Suppressor macrophage treated with lipopolysaccharide for 1 hour (primary cell): ENCODE measurements around the gene ZBTB11.
A peak's percentile ranks its signal among the peaks of the same experiment; 100 is the strongest.
"Not testable (repeated sequence)": the region's sequence is repeated elsewhere in the genome, so short reads cannot be mapped to it uniquely, and the experiment has no call there.

Experiments
- DNase-seq, 3 donors: peaks; one replicate each; pipeline ENCODE4 v3.0.0-alpha.2; 2020 to 2022

The ZBTB11 gene

GRCh38 chr3:101641397-101642115, 35.4 kb downstream of the ZBTB11 start:
- DNase-seq = not testable (repeated sequence)

GRCh38 chr3:101640256-101640655, 36.7 kb downstream of the ZBTB11 start:
- no peak for DNase-seq

GRCh38 chr3:101639280-101639963, 37.5 kb downstream of the ZBTB11 start:
- no peak for DNase-seq

GRCh38 chr3:101638261-101638745, 38.6 kb downstream of the ZBTB11 start:
- no peak for DNase-seq

- DNase-seq = no peak
These were observed 39.5 kb downstream of the ZBTB11 start for GRCh38 chr3:101637451-101637850.

- peak; percentile 53 to 79 (median 62) for DNase-seq
These were observed 40.8 kb downstream of the ZBTB11 start for GRCh38 chr3:101635954-101636798.

- no peak for DNase-seq
These were observed 41.6 kb downstream of the ZBTB11 start for GRCh38 chr3:101635345-101635744.

- DNase-seq = no peak
These were observed 42.2 kb downstream of the ZBTB11 start for GRCh38 chr3:101634591-101635196.

GRCh38 chr3:101633186-101633585, 43.7 kb downstream of the ZBTB11 start:
- DNase-seq = no peak

- DNase-seq = no peak
These were observed 44.3 kb downstream of the ZBTB11 start for GRCh38 chr3:101632586-101632985.

GRCh38 chr3:101631959-101632358, 45.0 kb downstream of the ZBTB11 start:
- DNase-seq = not testable (repeated sequence)

GRCh38 chr3:101631098-101631796, 45.7 kb downstream of the ZBTB11 start:
- DNase-seq = no peak

GRCh38 chr3:101629219-101629618, 47.7 kb downstream of the ZBTB11 start:
- DNase-seq = peak; percentile 5 to 24 (median 19)

GRCh38 chr3:101625879-101626278, 51.1 kb downstream of the ZBTB11 start:
- no peak for DNase-seq

- no peak for DNase-seq
These were observed 52.1 kb downstream of the ZBTB11 start for GRCh38 chr3:101624857-101625256.

GRCh38 chr3:101623656-101624055, 53.3 kb downstream of the ZBTB11 start:
- no peak for DNase-seq

- no peak for DNase-seq
These were observed 57.2 kb downstream of the ZBTB11 start for GRCh38 chr3:101619734-101620133.

GRCh38 chr3:101618726-101619125, 58.2 kb downstream of the ZBTB11 start:
- DNase-seq = no peak

GRCh38 chr3:101617478-101617877, 59.5 kb downstream of the ZBTB11 start:
- DNase-seq = no peak

- DNase-seq = no peak
These were observed 61.4 kb downstream of the ZBTB11 start for GRCh38 chr3:101615525-101615924.

GRCh38 chr3:101613014-101613413, 63.9 kb downstream of the ZBTB11 start:
- not testable (repeated sequence) for DNase-seq

GRCh38 chr3:101611023-101611422, 65.9 kb downstream of the ZBTB11 start:
- DNase-seq = no peak
